Measurements from ENCODE around the gene KCTD1. TPM values are rescaled to one million over a fixed set of nuclear protein-coding genes. Genes with fewer than 3 reads are reported as not detected.

Gene KCTD1
- total and polyA plus RNA-seq, 2 of the 4 experiments (the other 2 are of a cell fraction) = 5.0 to 5.8 TPM

GRCh38 chr18:26416652-26417150 is 131.7 kb downstream of the KCTD1 start:
- H3K4ac ChIP-seq (ENCODE audit: low read depth, low read length) = no peak overlapping the region
- H2AK5ac ChIP-seq (ENCODE audit: low read depth, low read length) = no peak overlapping the region
- CTCF ChIA-PET = interaction anchor here (1.8 kb wide), 1 partner anchor 33 kb away, joined by 4 read pairs; no protein-coding TSS in a partner anchor
- H2BK20ac ChIP-seq (ENCODE audit: low read depth, low read length) = no peak overlapping the region
- no peak overlapping the region for H2BK5ac ChIP-seq (ENCODE audit: low read depth, low read length, poor library complexity, severe bottlenecking)
- intact Hi-C loops (cut with micrococcal nuclease) (no loop called here), dilution Hi-C loops (cut with HindIII; ENCODE audit: low sequenced_read_pairs, unreplicated experiment) (no loop called here), in situ Hi-C loops (cut with MboI; ENCODE audit: low sequenced_read_pairs) (no loop called here)
- no peak overlapping the region for H4K8ac ChIP-seq (ENCODE audit: low read depth in 2 of 2, low read length in 2 of 2)
- H2BK15ac ChIP-seq (ENCODE audit: low read depth, low read length) = no peak overlapping the region
- 50% methylated on average over 1 of the region's 8 CpGs; no CpG with 5 or more reads in 1 of the 2 experiments for WGBS, 2 experiments (ENCODE audit: extremely low coverage in 2 of 2, insufficient read length in 1 of 2)
- no peak overlapping the region for H3K14ac ChIP-seq (replicated peaks; ENCODE audit: low read depth, low read length)
- H3K9me1 ChIP-seq (ENCODE audit: insufficient read depth, low read length) = no peaks in the 10 kb centered on the region
- H3K27me3 ChIP-seq (ENCODE audit: control insufficient read depth, insufficient read depth, low read length) = peaks cover 4% of the 10 kb centered on the region
- no peak overlapping the region for H4K91ac ChIP-seq (ENCODE audit: insufficient read depth, low read depth, low read length)
- BruUV-seq (replicated peaks) = no TSS peak
- H3K9ac ChIP-seq (ENCODE audit: low read depth, low read length) = no peak overlapping the region
- H3K18ac ChIP-seq (ENCODE audit: low read depth, low read length) = no peak overlapping the region
- no peak overlapping the region for H3K4me3 ChIP-seq (ENCODE audit: insufficient read depth, low read depth, low read length)
- no peaks in the 10 kb centered on the region for H3K79me1 ChIP-seq (ENCODE audit: low read depth in 1 of 2, low read length in 2 of 2)
- TF ChIP-seq USF2 (IDR thresholded peaks at IDR 0.05; ENCODE audit: low read depth, low read length) (no peak), RFX5 (IDR thresholded peaks at IDR 0.05; ENCODE audit: low read depth, low read length) (no peak), BHLHE40 (IDR thresholded peaks at IDR 0.05; ENCODE audit: low read depth, low read length) (no peak), MAFK (IDR thresholded peaks at IDR 0.05; ENCODE audit: low read depth, low read length) (no peak), RAD21 (IDR thresholded peaks at IDR 0.05; ENCODE audit: low read length) (no peak), CHD1 (IDR thresholded peaks at IDR 0.05; ENCODE audit: low read depth, low read length) (no peak), CEBPB (IDR thresholded peaks at IDR 0.05; ENCODE audit: low read depth, low read length) (no peak), POLR2A (IDR thresholded peaks at IDR 0.05; ENCODE audit: low read depth, low read length) (no peak), SMC3 (IDR thresholded peaks at IDR 0.05; ENCODE audit: low read depth, low read length) (no peak), MXI1 (IDR thresholded peaks at IDR 0.05; ENCODE audit: borderline replicate concordance, low read depth, low read length) (no peak), NFE2L2 (IDR thresholded peaks at IDR 0.05; ENCODE audit: low read depth, low read length) (no peak), FOS (IDR thresholded peaks at IDR 0.05; ENCODE audit: low read depth, low read length) (no peak), RCOR1 (IDR thresholded peaks at IDR 0.05; ENCODE audit: insufficient replicate concordance, low read length) (no peak), MAZ (IDR thresholded peaks at IDR 0.05; ENCODE audit: borderline replicate concordance, low read depth, low read length) (no peak)
- TF ChIP-seq, protein P1, sequence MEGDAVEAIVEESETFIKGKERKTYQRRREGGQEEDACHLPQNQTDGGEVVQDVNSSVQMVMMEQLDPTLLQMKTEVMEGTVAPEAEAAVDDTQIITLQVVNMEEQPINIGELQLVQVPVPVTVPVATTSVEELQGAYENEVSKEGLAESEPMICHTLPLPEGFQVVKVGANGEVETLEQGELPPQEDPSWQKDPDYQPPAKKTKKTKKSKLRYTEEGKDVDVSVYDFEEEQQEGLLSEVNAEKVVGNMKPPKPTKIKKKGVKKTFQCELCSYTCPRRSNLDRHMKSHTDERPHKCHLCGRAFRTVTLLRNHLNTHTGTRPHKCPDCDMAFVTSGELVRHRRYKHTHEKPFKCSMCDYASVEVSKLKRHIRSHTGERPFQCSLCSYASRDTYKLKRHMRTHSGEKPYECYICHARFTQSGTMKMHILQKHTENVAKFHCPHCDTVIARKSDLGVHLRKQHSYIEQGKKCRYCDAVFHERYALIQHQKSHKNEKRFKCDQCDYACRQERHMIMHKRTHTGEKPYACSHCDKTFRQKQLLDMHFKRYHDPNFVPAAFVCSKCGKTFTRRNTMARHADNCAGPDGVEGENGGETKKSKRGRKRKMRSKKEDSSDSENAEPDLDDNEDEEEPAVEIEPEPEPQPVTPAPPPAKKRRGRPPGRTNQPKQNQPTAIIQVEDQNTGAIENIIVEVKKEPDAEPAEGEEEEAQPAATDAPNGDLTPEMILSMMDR (conservative IDR thresholded peaks at IDR 0.05; ENCODE audit: low read depth, low read length) = no peak
- TF ChIP-seq, protein P2, sequence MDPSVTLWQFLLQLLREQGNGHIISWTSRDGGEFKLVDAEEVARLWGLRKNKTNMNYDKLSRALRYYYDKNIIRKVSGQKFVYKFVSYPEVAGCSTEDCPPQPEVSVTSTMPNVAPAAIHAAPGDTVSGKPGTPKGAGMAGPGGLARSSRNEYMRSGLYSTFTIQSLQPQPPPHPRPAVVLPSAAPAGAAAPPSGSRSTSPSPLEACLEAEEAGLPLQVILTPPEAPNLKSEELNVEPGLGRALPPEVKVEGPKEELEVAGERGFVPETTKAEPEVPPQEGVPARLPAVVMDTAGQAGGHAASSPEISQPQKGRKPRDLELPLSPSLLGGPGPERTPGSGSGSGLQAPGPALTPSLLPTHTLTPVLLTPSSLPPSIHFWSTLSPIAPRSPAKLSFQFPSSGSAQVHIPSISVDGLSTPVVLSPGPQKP (IDR thresholded peaks at IDR 0.05; ENCODE audit: borderline replicate concordance, low read depth, low read length) = no peak
- no peaks in the 10 kb centered on the region for H3K36me3 ChIP-seq (ENCODE audit: control insufficient read depth, insufficient read depth, low read length)
- no peak overlapping the region for H3K27ac ChIP-seq (ENCODE audit: insufficient read depth, low read length)
- H2AK9ac ChIP-seq (replicated peaks; ENCODE audit: low read depth, low read length, poor library complexity) = no peak overlapping the region
- POLR2A ChIA-PET (ENCODE audit: unreplicated experiment) = no interaction called here
- no peak for DNase-seq
- no peak overlapping the region for H2BK120ac ChIP-seq (ENCODE audit: low read depth, low read length)
- ATAC-seq (ENCODE audit: low read depth) = no peak
- H4K20me1 ChIP-seq (ENCODE audit: insufficient read depth, low read length) = no peaks in the 10 kb centered on the region
- no peak overlapping the region for H3K56ac ChIP-seq (ENCODE audit: extremely low read depth, insufficient read depth, low read length)
- H3K4me1 ChIP-seq (ENCODE audit: control insufficient read depth, insufficient read depth, low read length) = no peaks in the 10 kb centered on the region
- H2AFZ ChIP-seq (replicated peaks; ENCODE audit: low read length, poor library complexity) = no peak overlapping the region
- H3K4me2 ChIP-seq (ENCODE audit: low read depth, low read length) = no peak overlapping the region
- H3K23ac ChIP-seq (ENCODE audit: low read depth, low read length) = no peak overlapping the region
- H4K5ac ChIP-seq (ENCODE audit: low read depth, low read length) = no peak overlapping the region
- H3K9me3 ChIP-seq (ENCODE audit: control insufficient read depth, insufficient read depth, low read length) = no peaks in the 10 kb centered on the region
